ENCODE data around the gene RAD51C.
"Not testable (repeated sequence)": the region's sequence is repeated elsewhere in the genome, so short reads cannot be mapped to it uniquely, and the experiment has no call there.

The RAD51C gene

DNA sequence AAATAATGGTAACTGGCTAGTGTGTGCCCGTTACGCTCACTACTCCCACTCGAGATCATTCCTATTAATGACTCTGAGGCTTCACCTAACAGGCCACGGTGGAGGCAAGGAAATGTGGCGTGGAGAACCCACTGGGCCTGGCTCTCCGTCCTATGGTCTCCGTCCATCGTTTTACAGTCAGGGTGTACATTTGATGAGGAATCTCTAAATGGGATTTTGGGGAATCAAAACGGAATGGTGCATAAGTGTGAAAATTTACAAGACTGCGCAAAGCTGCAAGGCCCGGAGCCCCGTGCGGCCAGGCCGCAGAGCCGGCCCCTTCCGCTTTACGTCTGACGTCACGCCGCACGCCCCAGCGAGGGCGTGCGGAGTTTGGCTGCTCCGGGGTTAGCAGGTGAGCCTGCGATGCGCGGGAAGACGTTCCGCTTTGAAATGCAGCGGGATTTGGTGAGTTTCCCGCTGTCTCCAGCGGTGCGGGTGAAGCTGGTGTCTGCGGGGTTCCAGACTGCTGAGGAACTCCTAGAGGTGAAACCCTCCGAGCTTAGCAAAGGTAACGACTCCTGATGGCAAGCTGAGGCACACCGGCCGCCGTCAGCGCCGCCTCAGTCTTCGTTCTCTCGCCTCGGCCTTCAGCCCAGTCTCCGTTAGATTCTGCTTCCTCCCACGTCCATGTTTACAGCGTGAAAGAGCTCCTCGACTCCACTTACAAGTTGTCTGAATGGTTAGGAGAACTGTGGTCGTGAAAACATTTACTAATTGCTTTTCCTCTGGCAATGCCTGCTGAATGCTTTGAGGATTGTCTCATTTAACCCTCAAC is at the start of gene RAD51C:
TSS of gene RAD51C (plus strand) at position 364 of the 817 bp plus-strand sequence. CDS start at position 406, 42 bp downstream.
- peak; percentile 96 for DNase-seq

DNA sequence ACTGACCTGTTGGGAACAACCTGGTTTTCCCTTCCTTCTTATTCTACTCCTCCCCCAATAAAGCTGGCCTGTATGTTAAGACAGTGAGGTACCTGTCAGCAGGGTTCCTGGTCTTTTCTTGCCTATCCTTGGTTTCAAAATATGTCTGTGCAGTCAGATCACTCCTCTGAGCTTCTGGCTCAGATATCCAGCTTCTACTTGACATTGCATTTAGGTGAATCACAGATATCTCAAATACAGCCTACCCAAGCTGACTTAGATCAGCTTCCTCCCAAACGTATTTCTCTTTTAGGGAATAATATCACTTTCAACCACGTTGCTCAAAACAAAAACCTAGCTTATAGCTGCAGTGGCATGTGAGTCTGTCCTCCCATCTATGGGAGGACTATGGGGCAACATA is 49.3 kb upstream of the RAD51C start:
- no peak for DNase-seq

DNA sequence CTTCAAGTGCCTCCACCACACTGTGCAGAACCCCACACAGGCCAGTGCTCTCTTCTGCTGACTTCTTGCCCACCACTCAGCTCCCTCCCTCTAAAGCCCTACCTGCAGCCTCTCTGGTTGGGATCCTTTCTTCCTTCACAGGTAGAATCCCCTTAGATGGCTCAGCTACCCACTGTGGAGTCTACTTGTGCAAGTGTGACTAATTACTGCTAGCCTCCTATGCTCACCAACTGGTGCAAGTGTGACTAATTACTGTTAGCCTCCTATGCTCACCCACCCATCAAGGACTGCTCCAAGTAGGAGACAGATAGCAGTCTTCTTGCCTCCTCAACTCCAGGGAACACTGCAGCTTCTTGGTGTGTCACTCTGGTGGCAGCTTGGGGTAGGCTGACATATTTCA is 44.2 kb upstream of the RAD51C start:
- DNase-seq = no peak

DNA sequence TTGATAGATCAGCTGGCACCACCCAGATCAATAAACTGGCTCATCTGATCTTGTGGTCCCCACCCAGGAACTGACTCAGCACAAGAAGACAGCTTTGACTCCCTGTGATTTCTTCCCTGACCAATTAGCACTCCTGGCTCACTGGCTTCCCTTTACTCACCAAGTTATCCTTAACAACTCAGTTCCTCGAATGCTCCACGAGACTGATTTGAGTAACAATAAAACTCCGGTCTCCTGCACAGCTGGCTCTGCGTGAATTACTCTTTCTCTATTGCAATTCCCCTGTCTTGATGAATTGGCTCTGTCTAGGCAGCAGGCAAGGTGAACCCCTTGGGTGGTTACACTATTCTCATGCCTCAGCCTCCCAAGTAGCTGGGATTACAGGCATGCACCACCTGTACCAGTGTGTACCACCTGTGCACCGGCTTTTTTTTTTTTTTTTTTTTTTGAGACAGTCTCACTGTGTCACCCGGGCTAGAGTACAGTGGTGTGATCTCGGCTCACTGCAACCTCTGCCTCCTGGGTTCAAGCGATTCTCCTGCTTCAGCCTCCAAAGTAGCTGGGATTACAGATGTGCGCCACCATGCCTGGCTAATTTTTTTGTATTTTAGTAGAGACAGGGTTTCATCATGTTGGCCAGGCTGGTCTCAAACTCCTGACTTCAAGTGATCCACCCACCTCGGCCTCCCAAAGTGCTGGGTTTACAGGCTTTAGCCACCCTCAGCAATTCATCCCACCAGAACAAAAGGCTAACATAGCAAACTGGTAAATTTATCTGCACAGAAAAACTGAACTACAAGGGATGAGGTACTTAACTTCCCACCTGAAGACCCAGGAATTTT is 34.2 kb upstream of the RAD51C start:
- not testable (repeated sequence) for DNase-seq

DNA sequence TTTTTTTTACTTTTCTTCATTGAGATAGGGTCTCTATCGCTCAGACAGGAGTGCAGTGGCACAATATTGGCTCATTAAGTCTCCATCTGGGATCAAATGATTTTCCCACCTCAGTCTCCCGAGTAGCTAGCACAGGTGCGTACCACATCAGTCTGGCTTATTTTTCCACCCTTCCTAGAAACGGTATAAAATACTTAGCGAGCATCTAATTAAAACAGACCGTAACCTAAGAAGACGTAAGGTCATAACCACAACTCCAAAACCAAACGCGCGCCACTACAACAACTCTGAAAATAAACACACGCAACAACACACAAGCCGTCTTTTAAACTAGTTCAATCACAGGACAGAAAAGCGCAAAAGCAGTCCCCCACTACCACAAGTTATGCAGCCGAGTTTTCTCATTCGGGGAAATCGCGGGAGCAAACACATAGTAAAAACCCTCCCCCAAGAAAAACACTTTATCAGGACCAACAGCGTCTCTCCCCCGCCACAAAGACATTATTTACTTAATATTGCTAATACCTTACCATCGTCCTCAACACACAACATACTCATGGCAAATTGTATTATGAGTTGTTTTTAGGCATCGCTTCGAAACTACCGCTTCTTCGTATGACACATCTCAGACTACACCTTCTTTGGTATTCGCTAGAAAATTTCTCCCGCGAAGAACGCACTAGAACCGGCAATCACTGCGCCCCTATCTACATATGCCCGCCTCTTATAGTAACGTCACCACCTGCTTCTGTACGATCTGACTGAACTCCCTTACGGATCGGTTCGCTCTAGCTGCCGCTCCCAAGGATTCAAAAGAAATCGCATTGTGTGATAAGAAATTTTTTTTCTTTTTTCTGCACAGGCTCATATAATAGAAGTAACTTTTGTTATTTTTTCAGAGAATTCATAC is 33.3 kb upstream of the RAD51C start:
- DNase-seq = peak; percentile 93

DNA sequence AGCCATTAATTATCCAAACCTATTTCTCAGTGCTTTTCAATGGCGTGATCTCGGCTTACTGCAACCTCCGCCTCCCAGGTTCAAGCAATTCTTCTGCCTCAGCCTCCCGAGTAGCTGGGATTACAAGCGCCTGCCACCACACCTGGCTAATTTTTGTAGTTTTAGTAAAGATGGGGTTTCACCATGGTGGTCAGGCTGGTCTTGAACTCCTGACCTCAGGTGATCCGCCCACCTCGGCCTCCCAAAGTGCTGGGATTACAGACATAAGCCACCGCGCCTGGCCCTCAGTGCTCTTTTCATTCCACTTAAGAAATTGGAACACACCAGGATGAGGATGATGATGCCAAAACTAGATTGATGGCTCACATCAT is 32.7 kb upstream of the RAD51C start:
- DNase-seq = not testable (repeated sequence)

DNA sequence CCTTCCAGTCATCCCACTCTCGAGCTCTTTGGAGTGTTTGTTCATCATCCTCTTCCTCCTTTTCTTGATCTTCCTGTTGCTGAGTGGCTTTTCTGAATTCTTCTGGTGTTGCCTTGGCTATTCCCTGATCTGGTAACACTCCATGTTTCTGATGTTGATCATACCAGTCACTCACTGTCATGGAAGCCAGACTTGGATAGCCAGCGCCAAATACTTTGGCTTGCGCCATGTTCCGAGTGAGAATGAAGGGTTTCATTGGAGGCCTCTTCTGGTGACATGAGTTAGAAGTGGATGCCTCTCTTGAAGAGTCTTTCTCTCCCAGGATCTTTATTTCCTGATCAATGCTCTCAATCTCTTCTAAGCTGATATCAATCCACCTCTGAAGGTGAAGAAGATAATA is 31.8 kb upstream of the RAD51C start:
- DNase-seq = no peak

DNA sequence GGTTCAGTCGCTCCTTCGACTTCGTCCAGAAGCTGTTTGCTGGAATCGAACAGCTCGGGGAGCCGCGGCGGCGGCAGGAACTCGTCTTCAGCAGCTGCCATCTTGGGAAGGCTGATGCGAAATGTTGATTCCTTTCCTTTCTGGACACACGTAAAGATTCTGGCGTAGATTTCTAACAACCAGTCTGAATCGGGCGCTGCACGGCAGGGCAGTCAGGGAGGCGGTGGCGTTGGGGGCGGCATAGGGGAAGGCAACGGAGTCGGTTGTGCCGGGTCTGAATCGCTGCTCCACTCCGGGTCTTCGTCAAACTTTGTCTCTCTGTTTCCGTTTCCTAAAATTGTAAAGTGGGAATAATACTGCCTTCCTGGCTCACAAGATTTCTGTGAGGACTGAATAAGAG is 30.9 kb upstream of the RAD51C start:
- DNase-seq = no peak

DNA sequence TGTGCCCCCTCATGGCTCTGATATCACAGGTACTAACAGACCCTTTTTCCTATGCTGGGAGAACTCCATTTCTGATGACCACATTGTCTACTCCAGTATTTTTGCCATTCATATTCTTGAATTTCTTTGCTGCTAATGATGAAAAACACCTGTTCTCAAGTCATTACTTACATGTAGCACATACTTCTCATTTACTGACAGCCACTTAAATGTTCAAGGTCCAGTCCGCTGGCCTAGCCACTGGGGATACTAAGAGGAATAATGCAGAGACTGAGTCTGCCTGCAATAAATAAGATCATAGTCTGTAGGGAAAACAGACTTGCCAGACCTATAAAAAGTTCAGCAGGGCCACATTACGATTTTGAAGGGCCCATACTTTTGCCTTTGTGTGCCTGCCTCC is 28.1 kb upstream of the RAD51C start:
- no peak for DNase-seq

DNA sequence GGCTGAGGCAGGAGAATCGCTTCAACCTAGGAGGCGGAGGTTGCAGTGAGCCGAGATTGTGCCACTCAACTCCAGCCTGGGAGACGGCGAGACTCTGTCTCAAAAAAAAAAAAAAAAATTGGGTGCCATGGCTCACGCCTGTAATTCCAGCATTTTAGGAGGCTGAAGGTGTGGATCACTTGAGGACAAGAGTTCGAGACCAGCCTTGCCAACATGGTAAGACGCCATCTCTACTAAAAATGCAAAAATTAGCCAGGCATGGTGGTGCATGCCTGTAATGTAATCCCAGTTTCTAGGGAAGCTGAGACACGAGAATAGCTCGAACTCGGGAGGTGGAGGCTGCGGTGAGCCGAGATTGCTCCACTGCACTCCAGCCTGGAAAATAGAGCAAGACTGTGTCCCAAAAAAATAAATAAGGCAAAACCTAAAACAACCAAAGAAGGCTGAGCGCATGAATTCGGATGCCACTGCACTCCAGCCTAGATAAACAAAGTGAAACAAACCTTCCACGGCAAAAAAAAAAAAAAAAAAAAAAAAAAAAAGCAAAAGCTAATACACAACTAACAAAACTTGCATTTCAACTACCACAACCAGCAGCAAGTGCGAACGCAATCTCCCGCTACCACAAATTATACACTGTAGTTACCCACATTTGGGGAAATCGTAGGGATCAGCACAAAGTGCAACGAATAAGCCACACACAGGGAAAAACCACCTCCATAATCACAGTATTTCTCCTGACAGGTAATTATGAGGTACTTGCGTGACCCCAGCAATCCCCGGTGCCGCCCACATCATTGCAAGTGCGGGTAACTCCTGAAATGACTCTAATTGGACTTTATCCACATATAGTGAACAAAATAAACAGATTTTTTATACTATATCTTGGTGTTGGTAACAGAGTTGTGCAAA is 26.2 kb upstream of the RAD51C start:
- DNase-seq = peak; percentile 78

DNA sequence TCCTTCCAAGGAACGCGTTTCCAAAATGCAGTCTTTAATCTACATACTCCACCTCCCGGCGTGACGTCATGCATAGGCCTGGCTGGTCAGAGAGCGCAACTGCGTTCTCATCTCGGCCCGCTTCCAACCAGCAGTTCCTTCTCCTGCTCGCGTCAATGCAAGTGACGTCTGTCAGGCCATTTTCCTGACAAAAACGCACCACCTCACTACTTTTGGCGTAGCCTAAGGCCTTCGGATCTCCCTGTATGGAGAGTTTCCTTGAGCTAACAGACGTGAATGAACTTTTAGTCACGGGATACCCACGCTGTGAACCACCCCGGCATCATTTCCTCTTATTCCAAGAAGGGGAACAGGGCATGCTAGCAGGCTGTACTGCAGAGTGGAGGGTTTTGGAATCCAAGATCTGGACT is 25.5 kb upstream of the RAD51C start:
- DNase-seq = peak; percentile 91

DNA sequence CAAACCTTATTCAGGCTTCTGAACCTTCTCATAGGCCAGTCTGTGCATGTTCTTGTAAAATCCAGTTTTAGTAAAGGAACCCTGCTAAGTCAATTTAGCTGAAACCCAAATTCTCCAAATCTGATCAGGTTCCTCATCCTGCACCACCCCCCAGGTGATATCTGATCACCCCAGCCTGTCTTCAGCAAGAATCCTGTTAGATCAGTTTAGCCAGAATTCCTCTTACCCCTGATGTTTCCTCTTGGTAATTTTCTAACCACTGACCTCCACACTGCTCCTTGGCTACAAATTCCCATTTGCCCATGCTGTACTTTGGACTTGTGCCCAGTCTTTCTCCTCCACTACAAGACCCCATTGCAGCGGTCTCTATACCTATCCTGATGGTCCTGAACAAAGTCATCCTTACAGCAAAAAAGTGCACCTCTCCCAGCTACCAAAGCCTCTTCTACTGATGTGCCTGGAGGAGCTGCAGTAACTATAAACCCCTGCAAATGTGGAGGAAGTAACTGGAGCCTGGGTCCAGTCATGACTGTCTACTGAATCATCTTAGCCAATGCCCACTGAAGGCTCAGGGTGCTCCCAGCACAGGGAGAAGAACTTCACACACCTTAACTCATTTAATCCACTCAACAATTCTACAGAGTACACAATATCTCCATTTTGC is 24.3 kb upstream of the RAD51C start:
- DNase-seq = no peak

DNA sequence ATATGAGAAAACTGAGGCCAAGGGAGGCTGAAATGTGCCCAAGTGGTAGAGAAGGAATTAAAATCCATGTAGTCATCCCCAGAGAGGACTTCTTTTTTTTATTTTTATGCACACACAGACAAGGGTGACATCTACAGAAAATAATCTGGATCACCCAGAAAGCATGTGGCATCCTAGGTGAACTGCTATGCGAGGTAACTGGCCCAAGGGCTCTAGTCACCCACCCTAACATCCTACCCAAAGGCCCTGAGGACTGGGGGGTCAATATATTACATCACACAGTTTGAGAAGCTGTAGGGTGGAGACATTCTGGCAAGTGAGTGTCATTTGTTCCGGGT is 23.8 kb upstream of the RAD51C start:
- no peak for DNase-seq

DNA sequence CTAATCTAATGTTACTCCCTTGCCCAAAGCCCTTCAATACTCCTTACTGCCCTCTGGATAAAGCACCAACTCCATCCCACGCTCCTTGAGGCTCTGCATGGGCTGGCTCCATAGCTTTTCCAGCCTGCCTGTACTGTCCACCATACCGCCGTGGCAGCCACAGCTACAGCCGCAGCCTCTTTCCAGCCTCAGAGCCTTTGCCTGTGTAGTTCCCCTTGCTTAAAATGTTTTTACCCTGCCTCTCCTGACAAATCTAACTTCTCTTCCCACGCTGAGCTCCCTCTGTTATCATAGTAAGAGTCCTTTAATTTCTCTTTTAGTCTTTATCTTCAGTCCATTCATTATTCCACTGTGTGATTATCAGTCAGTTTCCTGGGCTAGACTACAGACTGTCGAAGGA is 22.5 kb upstream of the RAD51C start:
- no peak for DNase-seq

DNA sequence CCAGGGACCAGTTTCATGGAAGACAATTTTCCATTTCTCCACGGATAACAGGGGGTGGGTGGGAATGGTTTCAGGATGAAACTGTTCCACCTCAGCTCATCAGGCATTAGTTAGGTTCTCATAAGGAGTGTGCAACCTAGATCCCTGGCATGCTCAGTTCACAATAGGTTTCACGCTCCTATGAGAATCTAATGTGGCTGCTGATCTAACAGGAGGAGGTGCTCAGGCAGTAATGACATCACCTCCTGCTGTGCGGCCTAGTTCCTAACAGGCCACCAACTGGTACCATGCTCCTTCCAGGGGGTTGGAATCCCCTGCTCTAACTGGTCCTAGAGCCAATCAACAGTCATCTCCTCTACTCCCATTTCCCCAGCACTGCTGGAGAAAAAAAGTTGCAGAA is 20.4 kb upstream of the RAD51C start:
- peak; percentile 16 for DNase-seq

DNA sequence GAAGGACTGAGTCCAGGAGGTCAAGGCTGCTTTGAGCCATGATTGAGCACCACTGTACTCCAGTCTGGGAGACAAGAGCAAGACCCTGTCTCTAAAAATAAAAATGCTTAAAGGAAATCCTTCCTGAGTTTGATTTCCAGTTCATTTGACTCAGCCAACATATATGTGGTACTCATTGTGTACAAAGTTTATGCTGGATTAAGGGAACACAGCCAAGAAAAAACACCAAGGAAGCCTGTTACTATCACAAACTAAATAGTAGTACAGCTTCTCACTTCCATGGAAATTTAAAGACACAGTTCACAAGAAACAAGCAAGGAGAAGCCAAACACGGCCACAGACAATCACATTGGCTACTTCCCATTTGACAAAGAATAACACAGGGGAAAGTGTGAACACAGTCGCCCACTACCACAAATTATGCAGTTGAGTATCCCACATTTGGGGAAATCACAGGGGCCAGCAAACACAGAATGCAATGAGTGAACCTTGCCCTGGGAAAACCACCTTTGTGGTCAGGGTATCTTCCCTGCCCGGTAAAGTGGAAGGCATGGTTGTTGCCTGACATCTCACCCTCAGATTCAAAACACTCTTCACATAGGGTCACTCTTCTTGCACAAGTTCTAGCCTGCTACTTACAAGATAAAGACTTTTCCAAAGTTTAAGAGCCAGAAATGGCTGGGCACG is 15.1 kb upstream of the RAD51C start:
- DNase-seq = no peak

DNA sequence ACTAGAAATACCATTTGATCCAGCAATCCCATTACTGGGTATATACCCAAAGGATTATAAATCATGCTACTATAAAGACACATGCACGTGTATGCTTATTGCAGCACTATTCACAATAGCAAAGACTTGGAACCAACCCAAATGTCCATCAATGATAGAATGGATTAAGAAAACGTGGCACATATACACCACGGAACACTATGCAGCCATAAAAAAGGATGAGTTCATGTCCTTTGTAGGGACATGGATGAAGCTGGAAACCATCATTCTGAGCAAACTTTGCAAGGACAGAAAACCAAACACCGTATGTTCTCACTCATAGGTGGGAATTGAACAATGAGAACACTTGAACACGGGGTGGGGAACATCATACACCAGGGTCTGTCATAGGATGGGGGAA is 14.1 kb upstream of the RAD51C start:
- DNase-seq = not testable (repeated sequence)

DNA sequence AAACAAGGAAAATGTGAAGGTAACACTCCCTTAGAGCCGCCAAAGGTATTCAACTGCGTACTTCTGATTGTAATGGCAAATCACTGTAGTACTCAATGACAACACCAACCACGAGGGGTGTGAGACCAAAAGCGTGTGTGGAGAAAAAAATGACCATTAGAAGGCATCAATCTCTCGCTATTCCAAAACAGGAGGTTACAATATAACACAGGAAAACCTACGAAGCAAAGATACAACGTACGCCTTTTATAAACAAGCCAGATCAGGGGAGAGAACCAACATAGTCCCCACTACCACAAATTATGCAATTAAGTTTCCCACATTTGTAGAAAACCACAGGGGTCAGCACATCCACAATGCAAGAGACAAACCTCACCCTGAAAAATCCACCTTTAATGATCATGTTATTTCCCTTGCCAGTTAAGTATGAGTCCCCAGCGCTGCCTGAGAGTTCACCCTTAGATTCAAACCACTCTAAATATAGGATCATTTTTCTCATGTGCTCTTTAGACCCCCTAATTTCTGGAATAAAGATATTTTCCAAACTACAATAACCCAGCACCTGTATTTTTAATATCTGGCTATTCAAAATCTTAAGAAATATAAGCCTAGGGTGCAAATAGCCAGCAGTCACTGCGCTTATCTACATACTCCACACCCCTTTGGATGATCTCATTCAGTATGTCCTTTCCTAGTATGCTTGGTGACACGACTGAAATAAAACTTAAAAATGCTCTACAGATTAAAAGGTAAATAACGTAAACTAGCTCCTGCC is 13.0 kb upstream of the RAD51C start:
- DNase-seq = no peak

DNA sequence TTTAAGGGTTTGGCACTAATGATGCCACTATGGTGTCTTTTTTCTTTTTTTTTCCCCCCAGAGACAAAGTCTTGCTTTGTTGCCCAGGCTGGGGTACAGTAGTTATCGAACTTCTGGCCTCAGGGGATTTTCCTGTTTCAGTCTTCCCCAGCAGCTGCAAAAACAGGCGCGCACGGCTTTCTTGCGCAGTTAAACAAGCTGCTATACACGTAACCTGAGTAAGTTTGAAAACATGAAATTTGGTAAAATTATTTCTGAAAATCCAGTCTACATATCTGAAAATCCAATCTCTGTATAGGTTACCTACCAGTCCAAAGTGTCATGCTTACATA is 12.4 kb upstream of the RAD51C start:
- no peak for DNase-seq

DNA sequence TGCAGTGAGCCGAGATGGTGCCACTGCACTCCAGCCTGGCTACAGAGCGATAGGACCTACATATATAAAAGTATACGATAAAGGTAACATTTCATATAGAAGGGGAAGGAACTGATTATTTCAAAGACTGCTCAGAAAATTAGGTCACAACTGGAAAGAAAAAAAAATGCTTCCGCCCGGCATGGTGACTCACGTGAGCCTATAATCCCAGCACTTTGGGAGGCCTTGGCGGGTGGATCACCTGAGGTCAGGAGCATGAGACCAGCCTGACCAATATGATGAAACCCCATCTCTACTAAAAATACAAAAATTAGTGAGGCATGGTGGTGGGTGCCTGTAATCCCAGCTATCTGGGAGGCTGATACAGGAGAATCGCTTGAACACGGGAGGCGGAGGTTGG is 8.4 kb upstream of the RAD51C start:
- DNase-seq = no peak
